GM12878 (cell line): ENCODE measurements around the gene ATG4B. TPM values are rescaled to one million over a fixed set of nuclear protein-coding genes. Genes with fewer than 3 reads are reported as not detected.

Source experiments
- ATAC-seq: fragments of 200-7000 bp; cut with Tn5 transposase; 3 replicates; pipeline ENCODE4 v1.9.1; 2020; ENCODE audit warnings: mild to moderate bottlenecking, moderate library complexity
- BruUV-seq: library from RNA; stranded (reverse); fragments of 400-500 nt; replicated peaks from 2 replicates; lab custom pipeline; 2021; lab: Mats Ljungman, UMichigan
- CTCF ChIA-PET: fragments of 300-600 bp; sonication (Branson Sonifier 250); formaldehyde crosslinking; extraction: SDS; loops from one replicate; lab custom pipeline; 2021; ENCODE audit warnings: inconsistent platforms; lab: Yijun Ruan, JAX
- POLR2A ChIA-PET: fragments of 350-600 bp; formaldehyde crosslinking; extraction: SDS; loops from one replicate; lab custom pipeline; 2021; ENCODE audit warnings: inconsistent platforms; lab: Charles Lee
- RAD21 ChIA-PET: fragments of 300-600 bp; sonication (Branson Sonifier 250); formaldehyde crosslinking; loops from one replicate; lab custom pipeline; 2023; ENCODE audit warnings: antibody characterized with exemption; ENCODE audit not compliant: unreplicated experiment; lab: Charles Lee
- SMC1A ChIA-PET: fragments of 300-600 bp; sonication (Branson Sonifier 250); formaldehyde crosslinking; loops from one replicate; lab custom pipeline; 2023; ENCODE audit not compliant: unreplicated experiment, uncharacterized antibody; lab: Charles Lee
- DNase-seq: peaks from one replicate; pipeline ENCODE4 v3.0.0-alpha.2; 2011; ENCODE audit warnings: low read depth, low spot score
- FAIRE-seq: peaks from 3 replicates; lab custom pipeline; 2011; peaks lifted over from hg19 to GRCh38; lab: Jason Lieb, UNC
- H2AFZ ChIP-seq: 2 replicates; pipeline ENCODE4 v1.6.0; 2011; ENCODE audit warnings: low read depth, low read length, control low read depth; ENCODE audit not compliant: control insufficient read depth
- H3K27ac ChIP-seq: 2 replicates; pipeline ENCODE4 v1.5.1; 2011; ENCODE audit warnings: control low read depth; ENCODE audit not compliant: control insufficient read depth, insufficient read depth
- H3K27me3 ChIP-seq, 2 experiments: replicated peaks in 1 of 2; 2 replicates each; pipeline versions ENCODE4 v1.6.0 to v1.6.1; 2011; ENCODE audit warnings: low read length in 1 of 2; ENCODE audit not compliant: control insufficient read depth in 2 of 2, insufficient read depth in 2 of 2
- H3K36me3 ChIP-seq, 2 experiments: 2 replicates each; pipeline ENCODE4 v1.5.1; 2011; ENCODE audit warnings: low read length in 1 of 2; ENCODE audit not compliant: control insufficient read depth in 2 of 2, insufficient read depth in 2 of 2
- H3K4me1 ChIP-seq: 2 replicates; pipeline ENCODE4 v1.6.1; 2011; ENCODE audit warnings: mild to moderate bottlenecking, low read length, moderate library complexity, mixed read lengths; ENCODE audit not compliant: control insufficient read depth, insufficient read depth
- H3K4me2 ChIP-seq: 2 replicates; pipeline ENCODE4 v1.6.0; 2011; ENCODE audit warnings: control low read depth; ENCODE audit not compliant: control insufficient read depth, insufficient read depth
- H3K4me3 ChIP-seq: fragments of 200-600 bp; sonication (generic); 2 replicates; pipeline ENCODE4 v1.5.1; 2016
- H3K79me2 ChIP-seq: 2 replicates; pipeline ENCODE4 v1.6.0; 2011; ENCODE audit warnings: low read length; ENCODE audit not compliant: control insufficient read depth, insufficient read depth
- H3K9ac ChIP-seq: 2 replicates; pipeline ENCODE4 v1.8.0; 2011; ENCODE audit warnings: low read length, control low read depth, mixed read lengths; ENCODE audit not compliant: control insufficient read depth, insufficient read depth
- H3K9me3 ChIP-seq: replicated peaks from 3 replicates; pipeline ENCODE4 v1.5.1; 2011; ENCODE audit warnings: mild to moderate bottlenecking, low read length; ENCODE audit not compliant: control insufficient read depth, insufficient read depth
- H4K20me1 ChIP-seq: 2 replicates; pipeline ENCODE4 v1.6.0; 2011; ENCODE audit not compliant: control insufficient read depth, insufficient read depth
- CBX5 ChIP-seq: sonication (generic); IDR thresholded peaks from 2 replicates; pipeline ENCODE4 v1.6.1; 2016; ENCODE audit warnings: low read depth, moderate library complexity, mild to moderate bottlenecking, inconsistent platforms
- HDAC6 ChIP-seq: fragments of 200-600 bp; sonication (generic); IDR thresholded peaks from one replicate; pipeline ENCODE4 v1.8.0; 2017; ENCODE audit warnings: antibody characterized with exemption; ENCODE audit not compliant: unreplicated experiment
- HDGF ChIP-seq: fragments of 450-650 bp; IDR thresholded peaks from 2 replicates; pipeline ENCODE4 v1.6.1; 2016; ENCODE audit warnings: antibody characterized with exemption
- MEF2B ChIP-seq: fragments of 450-650 bp; IDR thresholded peaks from 2 replicates; pipeline ENCODE4 v1.6.1; 2018; ENCODE audit warnings: mild to moderate bottlenecking, moderate library complexity; ENCODE audit not compliant: partially characterized antibody, poor library complexity, severe bottlenecking
- NR2C2 ChIP-seq: IDR thresholded peaks from 2 replicates; pipeline ENCODE4 v1.6.1; 2011; ENCODE audit warnings: borderline replicate concordance, low read depth; ENCODE audit not compliant: control insufficient read depth, insufficient read length
- RAD51 ChIP-seq: fragments of 450-650 bp; IDR thresholded peaks from 2 replicates; pipeline ENCODE4 v1.6.1; 2016; ENCODE audit warnings: moderate library complexity, mild to moderate bottlenecking, inconsistent platforms
- RELB ChIP-seq: fragments of 450-650 bp; IDR thresholded peaks from 2 replicates; pipeline ENCODE4 v1.6.1; 2017; ENCODE audit warnings: low read depth, mild to moderate bottlenecking, moderate library complexity
- SMARCA5 ChIP-seq: fragments of 450-650 bp; IDR thresholded peaks from 2 replicates; pipeline ENCODE4 v1.6.1; 2017; ENCODE audit warnings: mild to moderate bottlenecking
- SREBF2 ChIP-seq: IDR thresholded peaks from 2 replicates; pipeline ENCODE4 v1.6.1; 2012; ENCODE audit warnings: mild to moderate bottlenecking, low read length
- SRF ChIP-seq, 2 experiments: IDR thresholded peaks; 2 replicates each; pipeline ENCODE4 v1.6.1; 2011; ENCODE audit warnings: low read depth in 2 of 2, low read length in 2 of 2, mild to moderate bottlenecking in 1 of 2, moderate library complexity in 1 of 2
- TARDBP ChIP-seq: IDR thresholded peaks from 2 replicates; pipeline ENCODE4 v1.6.1; 2016; ENCODE audit warnings: borderline replicate concordance
- TCF12 ChIP-seq: IDR thresholded peaks from 2 replicates; pipeline ENCODE4 v1.6.1; 2011; ENCODE audit warnings: low read depth, mild to moderate bottlenecking, low read length
- ZNF217 ChIP-seq: fragments of 450-650 bp; IDR thresholded peaks from 2 replicates; pipeline ENCODE4 v1.6.1; 2017; ENCODE audit warnings: antibody characterized with exemption, mild to moderate bottlenecking
- ZNF384 ChIP-seq: IDR thresholded peaks from 2 replicates; pipeline ENCODE4 v1.6.1; 2012; ENCODE audit warnings: low read depth, mild to moderate bottlenecking, low read length, improper control_type of control experiment, borderline replicate concordance
- ZNF622 ChIP-seq: fragments of 450-650 bp; IDR thresholded peaks from 2 replicates; pipeline ENCODE4 v1.6.1; 2017; ENCODE audit warnings: mild to moderate bottlenecking, inconsistent platforms
- WGBS: methylation state at CpG from one replicate; pipeline ENCODE4 v1.1.6; 2016; ENCODE audit warnings: low lambda C conversion rate; ENCODE audit not compliant: insufficient replicate concordance, insufficient coverage; ENCODE audit errors: missing lambda C conversion rate; 5-methylcytosine and 5-hydroxymethylcytosine counted together
- in situ Hi-C: fragments of 300-500 bp; cut with MboI; formaldehyde crosslinking; loops from 9 replicates; pipeline ENCODE4 v1.14.3; 2018; ENCODE audit warnings: mixed read lengths
- intact Hi-C: fragments of 100-400 bp; cut with micrococcal nuclease; formaldehyde crosslinking; loops from one replicate; pipeline ENCODE4 v1.14.2; 2022; ENCODE audit not compliant: unreplicated experiment
- polyA plus RNA-seq, 11 experiments: library from polyadenylated mRNA; depleted of rRNA in 4 of 11; unstranded in 6 of 11; stranded (reverse) in 5 of 11; fragments of >200 nt; fragmentation: Nextera tagmentation in 4 of 11; fragmentation: Illumina TruSeq in 1 of 11; extraction: Ambion mirVana in 4 of 11; extraction: Trizol in 1 of 11; gene quantifications; 1 replicate in 1 of 11; 2 replicates in 10 of 11; pipeline versions ENCODE4 v1.2.1 to v1.2.3, GENCODE V29; 2011 to 2016; ENCODE audit warnings: inconsistent platforms in 2 of 11, missing spikeins in 2 of 11, low read depth in 1 of 11
- total RNA-seq, 4 experiments: library from RNA; depleted of rRNA in 3 of 4; stranded (reverse); fragments of >200 nt in 3 of 4; fragmentation: Illumina TruSeq in 1 of 4; extraction: Trizol in 1 of 4; gene quantifications; 2 replicates each; pipeline versions ENCODE4 v1.2.1 to v1.2.3, GENCODE V29; 2013 to 2021
- TF ChIP-seq, protein P1 (sequence below): fragments of 450-650 bp; IDR thresholded peaks from 2 replicates; pipeline ENCODE4 v1.6.1; 2017; ENCODE audit warnings: borderline replicate concordance

Gene ATG4B
- total and polyA plus RNA-seq, 10 of the 15 experiments (the other 5 are each of a cell fraction or from before 2014, with no cell fraction given): 5.8 to 84.1 (median 64.9) TPM

DNA sequence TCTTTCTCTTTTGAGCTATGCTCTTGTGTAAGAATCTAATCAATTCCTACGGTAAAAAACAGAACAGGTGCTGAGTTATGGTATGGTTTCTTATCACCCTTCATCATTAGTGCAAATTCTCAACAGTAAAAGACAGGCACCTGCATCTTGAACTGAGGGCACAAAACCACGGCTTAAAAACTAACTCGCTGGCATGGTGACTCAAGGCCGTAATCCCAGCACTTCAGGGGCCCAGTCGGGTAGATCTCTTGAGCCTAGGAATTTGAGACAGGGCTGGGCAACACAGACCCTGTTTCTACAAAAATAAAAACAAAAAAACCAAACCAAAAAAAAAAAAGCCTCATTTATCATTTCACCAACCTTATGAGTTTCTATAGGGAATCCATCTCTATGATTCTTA, 33.8 kb upstream of the ATG4B start:
- Histone ChIP-seq H3K27me3 (no peaks in the 10 kb centered on the region), H3K4me2 (no peak overlapping the region), H3K79me2 (no peaks in the 10 kb centered on the region), H3K9me3 (no peaks in the 10 kb centered on the region), H3K9ac (no peak overlapping the region), H3K4me3 (no peak overlapping the region), H4K20me1 (no peaks in the 10 kb centered on the region), H3K4me1 (no peaks in the 10 kb centered on the region), H3K36me3 (peaks cover 10 to 22% of the 10 kb centered on the region in 2 experiments; a peak in 3 of 4 replicates), H3K27ac (no peak overlapping the region), H2AFZ (no peak overlapping the region)
- no TSS peak for BruUV-seq
- intact Hi-C loops (no loop called here), in situ Hi-C loops (no loop called here)
- WGBS: 88% methylated on average over 5 of the region's 5 CpGs
- ATAC-seq (no peak), FAIRE-seq (no peak), DNase-seq (no peak)
- TF ChIP-seq ZNF384 (no peak), NR2C2 (no peak), SRF (IDR thresholded peaks at IDR 0.05; ENCODE audit: low read depth in 2 of 2, low read length in 2 of 2) (no peak), HDAC6 (no peak), TARDBP (no peak), CBX5 (no peak), TCF12 (no peak), SREBF2 (no peak), RAD51 (no peak)
- SMC1A ChIA-PET: no interaction called here
- POLR2A ChIA-PET: no interaction called here
- RAD21 ChIA-PET: no interaction called here
- CTCF ChIA-PET: no interaction called here

DNA sequence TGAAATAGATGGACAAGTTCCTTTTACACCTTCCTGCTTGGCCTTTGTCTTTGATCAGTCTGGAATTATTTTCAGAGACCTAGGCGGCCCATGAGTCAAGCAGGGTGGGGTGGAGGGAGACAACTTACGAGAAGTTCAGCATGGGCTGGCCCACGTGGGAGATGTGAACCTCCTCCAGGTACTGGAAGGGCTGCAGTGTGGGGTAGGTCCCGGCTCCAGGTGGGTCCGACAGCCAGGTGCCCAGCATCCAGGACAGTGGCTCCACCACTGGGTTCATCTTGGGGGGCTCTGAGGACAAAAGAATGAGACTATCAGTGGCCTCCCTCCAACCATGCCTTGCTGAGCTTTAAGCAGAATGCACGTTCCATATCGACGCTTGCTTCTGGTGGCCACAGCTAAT, 31.3 kb upstream of the ATG4B start:
- FAIRE-seq (no peak), ATAC-seq (no peak), DNase-seq (no peak)
- WGBS: 91% methylated on average over 8 of the region's 8 CpGs
- H3K4me1 ChIP-seq: no peaks in the 10 kb centered on the region
- no peak overlapping the region for H3K4me2 ChIP-seq
- no peak overlapping the region for H3K9ac ChIP-seq
- TF ChIP-seq HDGF (no peak), RELB (no peak), ZNF217 (no peak), MEF2B (no peak), SMARCA5 (no peak), ZNF622 (no peak)
- TF ChIP-seq, protein P1, sequence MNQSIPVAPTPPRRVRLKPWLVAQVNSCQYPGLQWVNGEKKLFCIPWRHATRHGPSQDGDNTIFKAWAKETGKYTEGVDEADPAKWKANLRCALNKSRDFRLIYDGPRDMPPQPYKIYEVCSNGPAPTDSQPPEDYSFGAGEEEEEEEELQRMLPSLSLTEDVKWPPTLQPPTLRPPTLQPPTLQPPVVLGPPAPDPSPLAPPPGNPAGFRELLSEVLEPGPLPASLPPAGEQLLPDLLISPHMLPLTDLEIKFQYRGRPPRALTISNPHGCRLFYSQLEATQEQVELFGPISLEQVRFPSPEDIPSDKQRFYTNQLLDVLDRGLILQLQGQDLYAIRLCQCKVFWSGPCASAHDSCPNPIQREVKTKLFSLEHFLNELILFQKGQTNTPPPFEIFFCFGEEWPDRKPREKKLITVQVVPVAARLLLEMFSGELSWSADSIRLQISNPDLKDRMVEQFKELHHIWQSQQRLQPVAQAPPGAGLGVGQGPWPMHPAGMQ: no peak
- H3K27ac ChIP-seq: no peak overlapping the region
- H2AFZ ChIP-seq: no peak overlapping the region
- BruUV-seq: no TSS peak
- H3K79me2 ChIP-seq: peaks cover 7% of the 10 kb centered on the region
- H3K27me3 ChIP-seq: no peaks in the 10 kb centered on the region
- ChIA-PET CTCF (no interaction called here), SMC1A (interaction anchor here (0.6 to 0.7 kb wide), 2 partner anchors 10 to 181 kb away, joined by 3 read pairs; no protein-coding TSS in a partner anchor), POLR2A (no interaction called here), RAD21 (no interaction called here)
- intact Hi-C loops: no loop called here
- H3K36me3 ChIP-seq: peaks cover 10 to 24% of the 10 kb centered on the region in 2 experiments; a peak in 3 of 4 replicates
- H3K4me3 ChIP-seq: no peak overlapping the region
- in situ Hi-C loops: no loop called here
- no peaks in the 10 kb centered on the region for H3K9me3 ChIP-seq
- no peaks in the 10 kb centered on the region for H4K20me1 ChIP-seq
